HepG2 (cell line): ENCODE data around the gene SMAD2. TPM values are rescaled to one million over a fixed set of nuclear protein-coding genes. Genes with fewer than 3 reads are reported as not detected.

ENCODE experiments used
- ARNTL ChIP-seq: sonication (generic); formaldehyde crosslinking; IDR thresholded peaks from 2 replicates; pipeline ENCODE4 v1.4.0; 2020; ENCODE audit warnings: mild to moderate bottlenecking, missing genetic modification reagents
- HDAC1 ChIP-seq: sonication (generic); formaldehyde crosslinking; IDR thresholded peaks from 2 replicates; pipeline ENCODE4 v1.5.1; 2020; ENCODE audit warnings: mild to moderate bottlenecking, missing genetic modification reagents
- HDAC2 ChIP-seq: sonication (generic); formaldehyde crosslinking; IDR thresholded peaks from 2 replicates; pipeline ENCODE4 v1.4.0; 2020; ENCODE audit warnings: missing genetic modification reagents
- HMG20B ChIP-seq: conservative IDR thresholded peaks from 2 replicates; pipeline ENCODE4 v1.6.1; 2016; ENCODE audit warnings: missing genetic modification reagents, missing compliant biosample characterization
- LCORL ChIP-seq, 2 experiments: fragments of 450-650 bp in 1 of 2; sonication (generic) in 1 of 2; formaldehyde crosslinking in 1 of 2; IDR thresholded peaks; 2 replicates each; pipeline versions ENCODE4 v1.5.0 to v1.6.1; 2017 to 2020; ENCODE audit warnings: antibody characterized with exemption in 1 of 2, missing genetic modification reagents in 1 of 2
- MIER2 ChIP-seq: IDR thresholded peaks from 2 replicates; pipeline ENCODE4 v1.6.1; 2016; ENCODE audit warnings: missing biosample characterization, missing genetic modification reagents
- NBN ChIP-seq: fragments of 450-650 bp; conservative IDR thresholded peaks from 2 replicates; pipeline ENCODE4 v1.6.1; 2017
- NFKB2 ChIP-seq: sonication (generic); formaldehyde crosslinking; IDR thresholded peaks from 2 replicates; pipeline ENCODE4 v1.4.0; 2020; ENCODE audit warnings: missing genetic modification reagents, borderline replicate concordance
- SALL1 ChIP-seq: sonication (generic); formaldehyde crosslinking; IDR thresholded peaks from 2 replicates; pipeline ENCODE4 v1.8.0; 2022; ENCODE audit warnings: mild to moderate bottlenecking, missing genetic modification reagents
- SOX13 ChIP-seq, 3 experiments: fragments of 450-650 bp in 1 of 3; sonication (generic) in 1 of 3; formaldehyde crosslinking in 1 of 3; IDR thresholded peaks in 2 of 3; conservative IDR thresholded peaks in 1 of 3; 2 replicates each; pipeline versions ENCODE4 v1.5.0 to v1.6.1; 2016 to 2020; ENCODE audit warnings: antibody characterized with exemption in 1 of 3, mild to moderate bottlenecking in 1 of 3, missing compliant biosample characterization in 1 of 3, missing genetic modification reagents in 1 of 3, moderate library complexity in 1 of 3
- THAP11 ChIP-seq: IDR thresholded peaks from 2 replicates; pipeline ENCODE4 v1.6.1; 2016; ENCODE audit warnings: missing biosample characterization, missing genetic modification reagents
- XBP1 ChIP-seq: sonication (generic); formaldehyde crosslinking; IDR thresholded peaks from 2 replicates; pipeline ENCODE4 v1.5.0; 2020; ENCODE audit warnings: missing genetic modification reagents
- XRCC5 ChIP-seq: fragments of 200-400 bp; formaldehyde crosslinking; optimal IDR thresholded peaks from 2 replicates; pipeline ENCODE3; 2017; ENCODE audit warnings: mild to moderate bottlenecking, low read length
- ZFX ChIP-seq: sonication (generic); formaldehyde crosslinking; IDR thresholded peaks from 2 replicates; pipeline ENCODE4 v1.4.0; 2020; ENCODE audit warnings: mild to moderate bottlenecking, low read depth, missing genetic modification reagents, moderate library complexity
- ZFY ChIP-seq: sonication (generic); formaldehyde crosslinking; IDR thresholded peaks from 2 replicates; pipeline ENCODE4 v1.4.0; 2020; ENCODE audit warnings: missing genetic modification reagents
- ZNF563 ChIP-seq: sonication (generic); formaldehyde crosslinking; IDR thresholded peaks from 2 replicates; pipeline ENCODE4 v1.8.0; 2022; ENCODE audit warnings: mild to moderate bottlenecking, moderate library complexity, missing genetic modification reagents
- ZNF607 ChIP-seq: sonication (generic); formaldehyde crosslinking; IDR thresholded peaks from 2 replicates; pipeline ENCODE4 v1.5.1; 2020; ENCODE audit warnings: missing genetic modification reagents, mild to moderate bottlenecking, borderline replicate concordance
- ZNF83 ChIP-seq: sonication (generic); formaldehyde crosslinking; IDR thresholded peaks from 2 replicates; pipeline ENCODE4 v1.4.0; 2020; ENCODE audit warnings: missing genetic modification reagents, mild to moderate bottlenecking, borderline replicate concordance
- polyA plus RNA-seq, 8 experiments: library from polyadenylated mRNA; depleted of rRNA in 3 of 8; stranded (reverse) in 7 of 8; unstranded in 1 of 8; fragments of >200 nt; fragmentation: Illumina TruSeq in 4 of 8; extraction: Trizol in 4 of 8; gene quantifications; 2 replicates each; pipeline versions ENCODE4 v1.2.1 to v1.2.3, GENCODE V29; 2011 to 2016; ENCODE audit warnings: low read depth in 4 of 8, missing spikeins in 1 of 8, mixed read lengths in 1 of 8; ENCODE audit not compliant: insufficient read depth in 1 of 8
- total RNA-seq, 5 experiments: library from RNA; depleted of rRNA; stranded (reverse); fragments of >200 nt; fragmentation: Illumina TruSeq; extraction: Trizol; gene quantifications; 2 replicates each; pipeline ENCODE4 v1.2.3, GENCODE V29; 2016; ENCODE audit warnings: low read depth in 1 of 5
- TF ChIP-seq, protein P1 (sequence below): sonication (generic); formaldehyde crosslinking; IDR thresholded peaks from 2 replicates; pipeline ENCODE4 v1.5.0; 2020; ENCODE audit warnings: mild to moderate bottlenecking, missing genetic modification reagents
- TF ChIP-seq, protein P2 (sequence below): sonication (generic); formaldehyde crosslinking; IDR thresholded peaks from 2 replicates; pipeline ENCODE4 v1.9.0; 2022; ENCODE audit warnings: missing genetic modification reagents, mild to moderate bottlenecking, borderline replicate concordance
- TF ChIP-seq, protein P3 (sequence below): sonication (generic); formaldehyde crosslinking; IDR thresholded peaks from 2 replicates; pipeline ENCODE4 v1.8.0; 2022; ENCODE audit warnings: low read depth, missing genetic modification reagents
- TF ChIP-seq, protein P4 (sequence below): sonication (generic); formaldehyde crosslinking; IDR thresholded peaks from 2 replicates; pipeline ENCODE4 v1.9.0; 2021; ENCODE audit warnings: missing genetic modification reagents, borderline replicate concordance

Gene SMAD2
- total and polyA plus RNA-seq, 2 of the 13 experiments (the other 11 are each of a cell fraction or from before 2014, with no cell fraction given) = 40.2 to 96.2 TPM

DNA sequence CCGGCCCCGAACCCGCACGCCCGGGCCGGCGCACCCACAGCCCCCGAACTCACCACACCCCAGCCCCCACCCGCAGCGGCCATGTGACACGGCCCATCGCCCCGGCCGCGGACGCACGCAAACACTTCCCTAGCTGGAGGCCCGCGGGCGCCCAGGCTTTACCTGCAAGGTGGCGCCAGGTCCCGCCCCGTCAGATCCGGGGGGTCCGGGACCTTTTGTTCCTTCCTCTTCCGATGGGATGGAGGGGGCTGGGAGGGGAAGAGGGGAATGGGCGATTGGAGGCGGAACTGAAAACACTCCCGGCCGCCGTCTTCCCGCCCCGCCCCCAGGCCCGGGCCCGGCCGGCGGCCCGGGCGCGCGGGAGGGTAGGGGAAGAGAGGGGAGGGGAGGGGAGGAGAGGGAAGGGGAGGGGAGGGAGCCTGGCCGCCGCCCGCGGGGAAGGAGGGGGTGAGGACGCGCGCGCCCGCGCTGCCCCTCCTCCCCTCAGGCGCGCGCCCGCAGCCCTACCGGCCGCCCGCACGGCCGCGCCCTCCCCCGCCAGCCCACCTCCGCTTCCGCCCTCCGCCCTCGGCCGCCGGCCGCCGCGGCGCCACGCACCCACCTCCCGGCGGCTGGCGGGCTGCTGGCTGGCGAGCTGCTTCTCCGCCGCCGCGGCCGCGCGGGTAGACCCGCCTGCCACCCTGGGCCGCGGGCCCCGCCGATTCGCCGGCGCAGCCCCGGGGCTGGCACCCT is at the start of gene SMAD2 (continued):
- TF ChIP-seq, protein P1, sequence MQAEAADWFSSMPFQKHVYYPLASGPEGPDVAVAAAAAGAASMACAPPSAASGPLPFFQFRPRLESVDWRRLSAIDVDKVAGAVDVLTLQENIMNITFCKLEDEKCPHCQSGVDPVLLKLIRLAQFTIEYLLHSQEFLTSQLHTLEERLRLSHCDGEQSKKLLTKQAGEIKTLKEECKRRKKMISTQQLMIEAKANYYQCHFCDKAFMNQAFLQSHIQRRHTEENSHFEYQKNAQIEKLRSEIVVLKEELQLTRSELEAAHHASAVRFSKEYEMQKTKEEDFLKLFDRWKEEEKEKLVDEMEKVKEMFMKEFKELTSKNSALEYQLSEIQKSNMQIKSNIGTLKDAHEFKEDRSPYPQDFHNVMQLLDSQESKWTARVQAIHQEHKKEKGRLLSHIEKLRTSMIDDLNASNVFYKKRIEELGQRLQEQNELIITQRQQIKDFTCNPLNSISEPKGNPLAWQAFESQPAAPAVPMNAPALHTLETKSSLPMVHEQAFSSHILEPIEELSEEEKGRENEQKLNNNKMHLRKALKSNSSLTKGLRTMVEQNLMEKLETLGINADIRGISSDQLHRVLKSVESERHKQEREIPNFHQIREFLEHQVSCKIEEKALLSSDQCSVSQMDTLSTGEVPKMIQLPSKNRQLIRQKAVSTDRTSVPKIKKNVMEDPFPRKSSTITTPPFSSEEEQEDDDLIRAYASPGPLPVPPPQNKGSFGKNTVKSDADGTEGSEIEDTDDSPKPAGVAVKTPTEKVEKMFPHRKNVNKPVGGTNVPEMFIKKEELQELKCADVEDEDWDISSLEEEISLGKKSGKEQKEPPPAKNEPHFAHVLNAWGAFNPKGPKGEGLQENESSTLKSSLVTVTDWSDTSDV (CRISPR knock-in tag) = 0 out of 2 replicates have a peak, but pooled peaks have one; percentile 51
- TF ChIP-seq, protein P2, sequence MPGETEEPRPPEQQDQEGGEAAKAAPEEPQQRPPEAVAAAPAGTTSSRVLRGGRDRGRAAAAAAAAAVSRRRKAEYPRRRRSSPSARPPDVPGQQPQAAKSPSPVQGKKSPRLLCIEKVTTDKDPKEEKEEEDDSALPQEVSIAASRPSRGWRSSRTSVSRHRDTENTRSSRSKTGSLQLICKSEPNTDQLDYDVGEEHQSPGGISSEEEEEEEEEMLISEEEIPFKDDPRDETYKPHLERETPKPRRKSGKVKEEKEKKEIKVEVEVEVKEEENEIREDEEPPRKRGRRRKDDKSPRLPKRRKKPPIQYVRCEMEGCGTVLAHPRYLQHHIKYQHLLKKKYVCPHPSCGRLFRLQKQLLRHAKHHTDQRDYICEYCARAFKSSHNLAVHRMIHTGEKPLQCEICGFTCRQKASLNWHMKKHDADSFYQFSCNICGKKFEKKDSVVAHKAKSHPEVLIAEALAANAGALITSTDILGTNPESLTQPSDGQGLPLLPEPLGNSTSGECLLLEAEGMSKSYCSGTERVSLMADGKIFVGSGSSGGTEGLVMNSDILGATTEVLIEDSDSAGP (CRISPR knock-in tag) = peak; percentile 46; the same call in 1 of the 2 replicates
- TF ChIP-seq, protein P3, sequence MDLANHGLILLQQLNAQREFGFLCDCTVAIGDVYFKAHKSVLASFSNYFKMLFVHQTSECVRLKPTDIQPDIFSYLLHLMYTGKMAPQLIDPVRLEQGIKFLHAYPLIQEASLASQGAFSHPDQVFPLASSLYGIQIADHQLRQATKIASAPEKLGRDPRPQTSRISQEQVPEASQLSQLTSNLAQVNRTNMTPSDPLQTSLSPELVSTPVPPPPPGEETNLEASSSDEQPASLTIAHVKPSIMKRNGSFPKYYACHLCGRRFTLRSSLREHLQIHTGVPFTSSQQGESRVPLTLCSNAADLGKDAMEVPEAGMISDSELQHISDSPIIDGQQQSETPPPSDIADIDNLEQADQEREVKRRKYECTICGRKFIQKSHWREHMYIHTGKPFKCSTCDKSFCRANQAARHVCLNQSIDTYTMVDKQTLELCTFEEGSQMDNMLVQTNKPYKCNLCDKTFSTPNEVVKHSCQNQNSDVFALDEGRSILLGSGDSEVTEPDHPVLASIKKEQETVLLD (CRISPR knock-in tag) = peak; percentile 76; the same call in 1 of the 2 replicates
- TF ChIP-seq ZFX (peak; percentile 80), SOX13 (IDR thresholded peaks at IDR 0.05) (no peak), SOX13 (CRISPR knock-in tag; conservative IDR thresholded peaks at IDR 0.05 in 1 of 2, IDR thresholded peaks at IDR 0.05 in 1 of 2) (peak in 1 of 2 experiments; percentile 25; a peak in 1 of 4 replicates), NFKB2 (CRISPR knock-in tag) (peak; percentile 48; the same call in 1 of the 2 replicates), HMG20B (CRISPR knock-in tag) (0 out of 2 replicates have a peak, but pooled peaks have one; percentile 9), ZNF563 (peak; percentile 40; the same call in 1 of the 2 replicates), MIER2 (no peak), ZNF83 (CRISPR knock-in tag) (peak; percentile 76; the same call in 1 of the 2 replicates), XBP1 (no peak), ZFY (CRISPR knock-in tag) (peak; percentile 19; the same call in 1 of the 2 replicates), ARNTL (CRISPR knock-in tag) (peak; percentile 62; the same call in 1 of the 2 replicates), SALL1 (CRISPR knock-in tag) (peak; percentile 37; the same call in 1 of the 2 replicates), ZNF607 (CRISPR knock-in tag) (peak; percentile 67), NBN (no peak), HDAC2 (CRISPR knock-in tag) (peak; percentile 48; the same call in 1 of the 2 replicates), XRCC5 (peak; percentile 6), THAP11 (CRISPR knock-in tag) (peak; percentile 43; the same call in 1 of the 2 replicates), LCORL (IDR thresholded peaks at IDR 0.05) (no peak), LCORL (CRISPR knock-in tag; IDR thresholded peaks at IDR 0.05) (peak; percentile 75), HDAC1 (CRISPR knock-in tag) (peak; percentile 78)
- TF ChIP-seq, protein P4, sequence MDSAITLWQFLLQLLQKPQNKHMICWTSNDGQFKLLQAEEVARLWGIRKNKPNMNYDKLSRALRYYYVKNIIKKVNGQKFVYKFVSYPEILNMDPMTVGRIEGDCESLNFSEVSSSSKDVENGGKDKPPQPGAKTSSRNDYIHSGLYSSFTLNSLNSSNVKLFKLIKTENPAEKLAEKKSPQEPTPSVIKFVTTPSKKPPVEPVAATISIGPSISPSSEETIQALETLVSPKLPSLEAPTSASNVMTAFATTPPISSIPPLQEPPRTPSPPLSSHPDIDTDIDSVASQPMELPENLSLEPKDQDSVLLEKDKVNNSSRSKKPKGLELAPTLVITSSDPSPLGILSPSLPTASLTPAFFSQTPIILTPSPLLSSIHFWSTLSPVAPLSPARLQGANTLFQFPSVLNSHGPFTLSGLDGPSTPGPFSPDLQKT (CRISPR knock-in tag) = no peak
